ENCODE results near the gene PRKCB.

Gene PRKCB

GRCh38 chr16:24216961-24217360 lies 381.2 kb downstream of the PRKCB start:
- DNase-seq (ENCODE audit: low spot score): no peak
- TF ChIP-seq CTCF (IDR thresholded peaks at IDR 0.05; ENCODE audit: borderline replicate concordance, control extremely low read depth, extremely low read depth, insufficient read depth, missing control alignments): no peak
- in situ Hi-C loops (cut with MboI; ENCODE audit: low sequenced_read_pairs, unreplicated experiment): no loop called here

GRCh38 chr16:24217461-24217860 lies 381.7 kb downstream of the PRKCB start:
- no peak for TF ChIP-seq CTCF (IDR thresholded peaks at IDR 0.05; ENCODE audit: borderline replicate concordance, control extremely low read depth, extremely low read depth, insufficient read depth, missing control alignments)
- in situ Hi-C loops (cut with MboI; ENCODE audit: low sequenced_read_pairs, unreplicated experiment): no loop called here
- DNase-seq (ENCODE audit: low spot score): no peak

GRCh38 chr16:24218299-24218698 lies 382.5 kb downstream of the PRKCB start:
- DNase-seq (ENCODE audit: low spot score): no peak
- in situ Hi-C loops (cut with MboI; ENCODE audit: low sequenced_read_pairs, unreplicated experiment): no loop called here
- no peak for TF ChIP-seq CTCF (IDR thresholded peaks at IDR 0.05; ENCODE audit: borderline replicate concordance, control extremely low read depth, extremely low read depth, insufficient read depth, missing control alignments)

- in situ Hi-C loops (cut with MboI; ENCODE audit: low sequenced_read_pairs, unreplicated experiment): no loop called here
- no peak for DNase-seq (ENCODE audit: low spot score)
- no peak for TF ChIP-seq CTCF (IDR thresholded peaks at IDR 0.05; ENCODE audit: borderline replicate concordance, control extremely low read depth, extremely low read depth, insufficient read depth, missing control alignments)
These were observed 385.4 kb downstream of the PRKCB start for GRCh38 chr16:24221219-24221618.

GRCh38 chr16:24228514-24228913 lies 392.7 kb downstream of the PRKCB start:
- TF ChIP-seq CTCF (IDR thresholded peaks at IDR 0.05; ENCODE audit: borderline replicate concordance, control extremely low read depth, extremely low read depth, insufficient read depth, missing control alignments): no peak
- DNase-seq (ENCODE audit: low spot score): no peak
- in situ Hi-C loops (cut with MboI; ENCODE audit: low sequenced_read_pairs, unreplicated experiment): no loop called here

GRCh38 chr16:24232936-24233335 lies 397.2 kb downstream of the PRKCB start:
- no peak for DNase-seq (ENCODE audit: low spot score)
- TF ChIP-seq CTCF (IDR thresholded peaks at IDR 0.05; ENCODE audit: borderline replicate concordance, control extremely low read depth, extremely low read depth, insufficient read depth, missing control alignments): no peak
- in situ Hi-C loops (cut with MboI; ENCODE audit: low sequenced_read_pairs, unreplicated experiment): no loop called here

GRCh38 chr16:24234737-24235136 lies 399.0 kb downstream of the PRKCB start:
- no peak for DNase-seq (ENCODE audit: low spot score)
- in situ Hi-C loops (cut with MboI; ENCODE audit: low sequenced_read_pairs, unreplicated experiment): no loop called here

More at GRCh38 chr16:24234737-24235136, 399.0 kb downstream of the PRKCB start:
- no peak for TF ChIP-seq CTCF (IDR thresholded peaks at IDR 0.05; ENCODE audit: borderline replicate concordance, control extremely low read depth, extremely low read depth, insufficient read depth, missing control alignments)
